Liver (tissue), 9 donors: ENCODE results near the gene TMEM168. TPM values are rescaled to one million over a fixed set of nuclear protein-coding genes. Genes with fewer than 3 reads are reported as not detected.
"Not testable (repeated sequence)": the region's sequence is repeated elsewhere in the genome, so short reads cannot be mapped to it uniquely, and the experiment has no call there.

Experiments
- DNase-seq: peaks from one replicate; pipeline ENCODE4 v3.0.0-alpha.2; 2017; ENCODE audit warnings: low spot score
- H3K27ac ChIP-seq, 2 donors: one replicate each; pipeline ENCODE4 v1.7.0; 2013; ENCODE audit warnings: inconsistent platforms in 2 of 2, low read length in 2 of 2, control low read depth in 1 of 2, low read depth in 1 of 2, mild to moderate bottlenecking in 1 of 2
- H3K27me3 ChIP-seq, 4 donors: one replicate each; pipeline versions ENCODE4 v1.6.1 to v1.7.0; 2013; ENCODE audit warnings: low read length in 3 of 4, inconsistent platforms in 1 of 4, mild to moderate bottlenecking in 1 of 4, moderate library complexity in 1 of 4; ENCODE audit not compliant: control insufficient read depth in 4 of 4, insufficient read depth in 4 of 4
- H3K36me3 ChIP-seq, 4 donors: one replicate each; pipeline versions ENCODE4 v1.6.1 to v1.7.0; 2013; ENCODE audit warnings: low read length in 3 of 4, mild to moderate bottlenecking in 3 of 4, low read depth in 1 of 4, moderate library complexity in 1 of 4; ENCODE audit not compliant: control insufficient read depth in 4 of 4, insufficient read depth in 3 of 4
- H3K4me1 ChIP-seq, 4 donors: one replicate each; pipeline versions ENCODE4 v1.6.1 to v1.7.0; 2013; ENCODE audit warnings: low read length in 3 of 4, mild to moderate bottlenecking in 3 of 4, moderate library complexity in 1 of 4; ENCODE audit not compliant: control insufficient read depth in 4 of 4, insufficient read depth in 4 of 4
- H3K4me3 ChIP-seq, 3 donors: one replicate each; pipeline versions ENCODE4 v1.6.1 to v1.7.0; 2013; ENCODE audit warnings: low read length in 3 of 3, control low read depth in 1 of 3, low read depth in 1 of 3, mild to moderate bottlenecking in 1 of 3
- H3K9ac ChIP-seq, 2 donors: one replicate each; pipeline ENCODE4 v1.7.0; 2013; ENCODE audit warnings: low read length in 2 of 2, mild to moderate bottlenecking in 2 of 2, moderate library complexity in 2 of 2, control low read depth in 1 of 2, low read depth in 1 of 2
- H3K9me3 ChIP-seq, 4 donors: one replicate each; pipeline versions ENCODE4 v1.6.1 to v1.7.0; 2013; ENCODE audit warnings: low read length in 3 of 4; ENCODE audit not compliant: control insufficient read depth in 4 of 4
- EGR1 ChIP-seq, 2 donors: IDR thresholded peaks; 2 replicates each; pipeline ENCODE4 v1.6.1; 2016 to 2018; ENCODE audit warnings: antibody characterized with exemption in 2 of 2, low read depth in 2 of 2
- FOXA1 ChIP-seq: IDR thresholded peaks from 2 replicates; pipeline ENCODE4 v1.6.1; 2016; ENCODE audit warnings: antibody characterized with exemption
- FOXA2 ChIP-seq: IDR thresholded peaks from 2 replicates; pipeline ENCODE4 v1.6.1; 2016; ENCODE audit warnings: antibody characterized with exemption
- GABPA ChIP-seq, 2 donors: IDR thresholded peaks in 1 of 2; conservative IDR thresholded peaks in 1 of 2; 2 replicates each; pipeline ENCODE4 v1.6.1; 2016; ENCODE audit warnings: antibody characterized with exemption in 2 of 2, mild to moderate bottlenecking in 1 of 2, moderate library complexity in 1 of 2
- HNF4A ChIP-seq, 2 donors: conservative IDR thresholded peaks; 2 replicates each; pipeline ENCODE4 v1.6.1; 2016; ENCODE audit warnings: antibody characterized with exemption in 2 of 2, mild to moderate bottlenecking in 2 of 2
- HNF4G ChIP-seq: IDR thresholded peaks from 2 replicates; pipeline ENCODE4 v1.6.1; 2016; ENCODE audit warnings: antibody characterized with exemption
- JUND ChIP-seq, 2 donors: IDR thresholded peaks; 2 replicates each; pipeline ENCODE4 v1.6.1; 2016; ENCODE audit warnings: antibody characterized with exemption in 2 of 2
- NR2F2 ChIP-seq: IDR thresholded peaks from 2 replicates; pipeline ENCODE4 v1.6.1; 2016; ENCODE audit warnings: antibody characterized with exemption
- RAD21 ChIP-seq, 2 donors: IDR thresholded peaks; 2 replicates each; pipeline ENCODE4 v1.6.1; 2016; ENCODE audit warnings: antibody characterized with exemption in 2 of 2, mild to moderate bottlenecking in 2 of 2
- RXRA ChIP-seq, 2 donors: IDR thresholded peaks; 2 replicates each; pipeline ENCODE4 v1.6.1; 2017 to 2018; ENCODE audit warnings: antibody characterized with exemption in 2 of 2, mild to moderate bottlenecking in 1 of 2
- SP1 ChIP-seq: IDR thresholded peaks from 2 replicates; pipeline ENCODE4 v1.6.1; 2018; ENCODE audit warnings: antibody characterized with exemption, mild to moderate bottlenecking
- TAF1 ChIP-seq: conservative IDR thresholded peaks from 2 replicates; pipeline ENCODE4 v1.6.1; 2016; ENCODE audit warnings: antibody characterized with exemption, mild to moderate bottlenecking
- YY1 ChIP-seq: IDR thresholded peaks from 2 replicates; pipeline ENCODE4 v1.6.1; 2016; ENCODE audit warnings: antibody characterized with exemption, mild to moderate bottlenecking
- WGBS: extraction: QIAGEN DNeasy Blood & Tissue Kit; methylation state at CpG from one replicate; pipeline ENCODE4 v1.1.7; 2013; 5-methylcytosine and 5-hydroxymethylcytosine counted together
- polyA plus RNA-seq, 2 donors: library from polyadenylated mRNA; stranded (reverse) in 1 of 2; unstranded in 1 of 2; fragments of 200-250 nt in 1 of 2; fragments of >200 nt in 1 of 2; fragmentation: Nextera tagmentation in 1 of 2; extraction: Ambion mirVana in 1 of 2; gene quantifications; one replicate each; pipeline versions ENCODE4 v1.2.1 to v1.2.3, GENCODE V29; 2013 to 2015
- total RNA-seq, 2 donors: library from RNA; depleted of rRNA; stranded (reverse); fragments of >200 nt; gene quantifications; one replicate each; pipeline ENCODE4 v1.2.3, GENCODE V29; 2014
- TF ChIP-seq, protein P1 (sequence below): IDR thresholded peaks from 2 replicates; pipeline ENCODE4 v1.6.1; 2016; ENCODE audit warnings: antibody characterized with exemption
- TF ChIP-seq, protein P2 (sequence below): IDR thresholded peaks from 2 replicates; pipeline ENCODE4 v1.6.1; 2016; ENCODE audit warnings: antibody characterized with exemption
- TF ChIP-seq, protein P3 (sequence below): IDR thresholded peaks from 2 replicates; pipeline ENCODE4 v1.6.1; 2016; ENCODE audit warnings: antibody characterized with exemption
- TF ChIP-seq, protein P4 (sequence below): fragments of 150-350 bp; IDR thresholded peaks from 2 replicates; pipeline ENCODE4 v1.5.1; 2017; ENCODE audit warnings: improper control_type of control experiment, low read depth, low read length; ENCODE audit not compliant: missing input control
- TF ChIP-seq, protein P5 (sequence below): IDR thresholded peaks from 2 replicates; pipeline ENCODE4 v1.6.1; 2016; ENCODE audit warnings: antibody characterized with exemption, mild to moderate bottlenecking
- donor health status: healthy.
- donor health status: healthy.
- donor health status: healthy.
- donor health status: healthy.
- donor health status: healthy.

The TMEM168 gene
- total and polyA plus RNA-seq, 4 donors, result 4.6 to 16.8 (median 7.7) TPM

DNA sequence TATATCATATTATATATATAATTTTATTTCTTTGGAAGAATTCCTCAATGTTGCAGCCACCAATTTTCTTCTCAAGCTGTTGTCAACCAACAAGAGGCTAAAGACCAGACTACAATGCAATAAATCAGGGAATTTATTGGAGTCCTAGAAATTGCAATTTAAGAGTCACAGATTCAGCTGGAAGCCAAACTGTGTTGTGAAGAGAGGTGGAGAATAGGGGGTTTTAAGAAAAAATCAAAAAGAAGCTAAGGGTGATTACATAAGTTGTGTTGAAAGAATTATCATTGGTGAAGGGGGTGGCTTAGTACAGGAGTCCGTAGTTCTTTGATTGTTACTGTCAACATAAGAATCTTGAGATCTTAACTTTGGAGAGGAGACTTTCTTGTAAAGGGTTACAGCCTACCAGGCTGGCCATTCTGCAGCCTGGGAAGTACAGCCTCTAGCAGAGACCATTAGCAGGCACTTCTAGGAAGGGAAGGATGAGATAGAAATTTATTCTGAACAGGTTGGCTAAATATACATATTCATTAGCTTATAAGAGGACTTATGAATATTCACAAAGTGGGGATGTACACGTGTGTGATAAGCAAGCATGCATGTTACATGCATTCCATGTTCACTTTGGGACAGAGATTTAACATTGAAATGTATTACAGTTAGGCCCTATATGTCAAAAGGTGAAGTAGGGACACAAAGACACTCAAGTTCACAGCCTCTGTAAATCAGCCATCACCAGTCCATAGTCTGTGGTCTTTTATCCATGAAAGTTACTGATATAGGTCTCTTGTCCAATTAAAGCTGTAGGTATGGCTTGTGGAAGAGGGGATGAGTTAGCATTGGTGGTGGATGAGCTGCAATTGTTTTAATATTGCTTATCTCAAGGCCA, 8.3 kb upstream of the TMEM168 start:
- DNase-seq, result no peak
- Histone ChIP-seq H3K9ac (no peak overlapping the region), H3K9me3 (no peaks in the 10 kb centered on the region), H3K27ac (no peak overlapping the region), H3K4me3 (no peak overlapping the region), H3K4me1 (no peaks in the 10 kb centered on the region), H3K36me3 (no peaks in the 10 kb centered on the region), H3K27me3 (no peaks in the 10 kb centered on the region)
- TF ChIP-seq, protein P1, sequence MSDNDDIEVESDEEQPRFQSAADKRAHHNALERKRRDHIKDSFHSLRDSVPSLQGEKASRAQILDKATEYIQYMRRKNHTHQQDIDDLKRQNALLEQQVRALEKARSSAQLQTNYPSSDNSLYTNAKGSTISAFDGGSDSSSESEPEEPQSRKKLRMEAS, result no peak
- TF ChIP-seq JUND (IDR thresholded peaks at IDR 0.05) (no peak), YY1 (no peak), TAF1 (no peak), HNF4A (conservative IDR thresholded peaks at IDR 0.05) (no peak), EGR1 (IDR thresholded peaks at IDR 0.05; ENCODE audit: low read depth in 2 of 2) (no peak), SP1 (no peak), FOXA1 (no peak)
- 59% methylated on average over 2 of the region's 2 CpGs for WGBS

DNA sequence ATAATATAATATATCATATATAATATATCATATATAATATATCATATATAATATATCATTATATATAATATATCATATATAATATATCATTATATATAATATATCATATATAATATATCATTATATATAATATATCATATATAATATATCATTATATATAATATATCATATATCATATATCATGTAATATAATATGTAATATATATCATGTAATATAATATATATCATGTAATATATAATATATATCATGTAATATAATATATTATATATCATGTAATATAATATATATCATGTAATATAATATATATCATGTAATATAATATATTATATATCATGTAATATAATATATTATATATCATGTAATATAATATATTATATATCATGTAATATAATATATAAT, 6.4 kb upstream of the TMEM168 start:
- H3K9me3 ChIP-seq, H3K4me3 ChIP-seq, H3K9ac ChIP-seq, H3K36me3 ChIP-seq, H3K27me3 ChIP-seq, H3K4me1 ChIP-seq, H3K27ac ChIP-seq, DNase-seq: not testable (repeated sequence)

DNA sequence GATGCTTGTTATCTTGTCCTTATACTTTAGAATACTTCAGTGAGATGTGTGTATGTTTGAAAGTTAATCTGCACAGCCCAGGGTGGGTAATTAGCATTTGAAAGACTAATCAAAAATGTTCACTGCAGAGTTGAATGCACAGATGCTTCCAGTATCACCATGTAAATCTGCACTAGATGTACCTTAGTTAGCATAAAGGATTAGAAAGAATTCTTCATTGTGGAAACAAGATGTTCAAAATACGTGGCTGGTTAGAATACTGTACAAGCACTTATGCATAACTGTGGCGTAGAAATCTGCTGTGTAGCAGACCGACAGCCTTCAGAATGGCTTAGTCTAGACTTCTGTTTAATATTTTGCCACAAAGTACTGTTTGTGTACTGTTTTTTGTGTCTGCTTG, 2.2 kb upstream of the TMEM168 start:
- Histone ChIP-seq H3K4me3 (no peak overlapping the region), H3K9ac (no peak overlapping the region), H3K4me1 (peaks cover 5 to 11% (median 9%) of the 10 kb centered on the region in 4 donors), H3K36me3 (no peaks in the 10 kb centered on the region), H3K27me3 (no peaks in the 10 kb centered on the region), H3K27ac (no peak overlapping the region), H3K9me3 (no peaks in the 10 kb centered on the region)
- TF ChIP-seq, protein P2, sequence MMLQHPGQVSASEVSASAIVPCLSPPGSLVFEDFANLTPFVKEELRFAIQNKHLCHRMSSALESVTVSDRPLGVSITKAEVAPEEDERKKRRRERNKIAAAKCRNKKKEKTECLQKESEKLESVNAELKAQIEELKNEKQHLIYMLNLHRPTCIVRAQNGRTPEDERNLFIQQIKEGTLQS, result no peak
- TF ChIP-seq, protein P3, sequence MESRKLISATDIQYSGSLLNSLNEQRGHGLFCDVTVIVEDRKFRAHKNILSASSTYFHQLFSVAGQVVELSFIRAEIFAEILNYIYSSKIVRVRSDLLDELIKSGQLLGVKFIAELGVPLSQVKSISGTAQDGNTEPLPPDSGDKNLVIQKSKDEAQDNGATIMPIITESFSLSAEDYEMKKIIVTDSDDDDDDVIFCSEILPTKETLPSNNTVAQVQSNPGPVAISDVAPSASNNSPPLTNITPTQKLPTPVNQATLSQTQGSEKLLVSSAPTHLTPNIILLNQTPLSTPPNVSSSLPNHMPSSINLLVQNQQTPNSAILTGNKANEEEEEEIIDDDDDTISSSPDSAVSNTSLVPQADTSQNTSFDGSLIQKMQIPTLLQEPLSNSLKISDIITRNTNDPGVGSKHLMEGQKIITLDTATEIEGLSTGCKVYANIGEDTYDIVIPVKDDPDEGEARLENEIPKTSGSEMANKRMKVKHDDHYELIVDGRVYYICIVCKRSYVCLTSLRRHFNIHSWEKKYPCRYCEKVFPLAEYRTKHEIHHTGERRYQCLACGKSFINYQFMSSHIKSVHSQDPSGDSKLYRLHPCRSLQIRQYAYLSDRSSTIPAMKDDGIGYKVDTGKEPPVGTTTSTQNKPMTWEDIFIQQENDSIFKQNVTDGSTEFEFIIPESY, result no peak
- TF ChIP-seq TAF1 (no peak), JUND (IDR thresholded peaks at IDR 0.05) (no peak), HNF4A (conservative IDR thresholded peaks at IDR 0.05) (no peak), SP1 (no peak), RAD21 (IDR thresholded peaks at IDR 0.05) (no peak), NR2F2 (no peak), FOXA2 (no peak), FOXA1 (no peak), YY1 (no peak), HNF4G (no peak), RXRA (IDR thresholded peaks at IDR 0.05) (no peak), EGR1 (IDR thresholded peaks at IDR 0.05; ENCODE audit: low read depth in 2 of 2) (no peak), GABPA (IDR thresholded peaks at IDR 0.05 in 1 of 2, conservative IDR thresholded peaks at IDR 0.05 in 1 of 2) (no peak)
- TF ChIP-seq, protein P4, sequence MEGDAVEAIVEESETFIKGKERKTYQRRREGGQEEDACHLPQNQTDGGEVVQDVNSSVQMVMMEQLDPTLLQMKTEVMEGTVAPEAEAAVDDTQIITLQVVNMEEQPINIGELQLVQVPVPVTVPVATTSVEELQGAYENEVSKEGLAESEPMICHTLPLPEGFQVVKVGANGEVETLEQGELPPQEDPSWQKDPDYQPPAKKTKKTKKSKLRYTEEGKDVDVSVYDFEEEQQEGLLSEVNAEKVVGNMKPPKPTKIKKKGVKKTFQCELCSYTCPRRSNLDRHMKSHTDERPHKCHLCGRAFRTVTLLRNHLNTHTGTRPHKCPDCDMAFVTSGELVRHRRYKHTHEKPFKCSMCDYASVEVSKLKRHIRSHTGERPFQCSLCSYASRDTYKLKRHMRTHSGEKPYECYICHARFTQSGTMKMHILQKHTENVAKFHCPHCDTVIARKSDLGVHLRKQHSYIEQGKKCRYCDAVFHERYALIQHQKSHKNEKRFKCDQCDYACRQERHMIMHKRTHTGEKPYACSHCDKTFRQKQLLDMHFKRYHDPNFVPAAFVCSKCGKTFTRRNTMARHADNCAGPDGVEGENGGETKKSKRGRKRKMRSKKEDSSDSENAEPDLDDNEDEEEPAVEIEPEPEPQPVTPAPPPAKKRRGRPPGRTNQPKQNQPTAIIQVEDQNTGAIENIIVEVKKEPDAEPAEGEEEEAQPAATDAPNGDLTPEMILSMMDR, result no peak
- TF ChIP-seq, protein P5, sequence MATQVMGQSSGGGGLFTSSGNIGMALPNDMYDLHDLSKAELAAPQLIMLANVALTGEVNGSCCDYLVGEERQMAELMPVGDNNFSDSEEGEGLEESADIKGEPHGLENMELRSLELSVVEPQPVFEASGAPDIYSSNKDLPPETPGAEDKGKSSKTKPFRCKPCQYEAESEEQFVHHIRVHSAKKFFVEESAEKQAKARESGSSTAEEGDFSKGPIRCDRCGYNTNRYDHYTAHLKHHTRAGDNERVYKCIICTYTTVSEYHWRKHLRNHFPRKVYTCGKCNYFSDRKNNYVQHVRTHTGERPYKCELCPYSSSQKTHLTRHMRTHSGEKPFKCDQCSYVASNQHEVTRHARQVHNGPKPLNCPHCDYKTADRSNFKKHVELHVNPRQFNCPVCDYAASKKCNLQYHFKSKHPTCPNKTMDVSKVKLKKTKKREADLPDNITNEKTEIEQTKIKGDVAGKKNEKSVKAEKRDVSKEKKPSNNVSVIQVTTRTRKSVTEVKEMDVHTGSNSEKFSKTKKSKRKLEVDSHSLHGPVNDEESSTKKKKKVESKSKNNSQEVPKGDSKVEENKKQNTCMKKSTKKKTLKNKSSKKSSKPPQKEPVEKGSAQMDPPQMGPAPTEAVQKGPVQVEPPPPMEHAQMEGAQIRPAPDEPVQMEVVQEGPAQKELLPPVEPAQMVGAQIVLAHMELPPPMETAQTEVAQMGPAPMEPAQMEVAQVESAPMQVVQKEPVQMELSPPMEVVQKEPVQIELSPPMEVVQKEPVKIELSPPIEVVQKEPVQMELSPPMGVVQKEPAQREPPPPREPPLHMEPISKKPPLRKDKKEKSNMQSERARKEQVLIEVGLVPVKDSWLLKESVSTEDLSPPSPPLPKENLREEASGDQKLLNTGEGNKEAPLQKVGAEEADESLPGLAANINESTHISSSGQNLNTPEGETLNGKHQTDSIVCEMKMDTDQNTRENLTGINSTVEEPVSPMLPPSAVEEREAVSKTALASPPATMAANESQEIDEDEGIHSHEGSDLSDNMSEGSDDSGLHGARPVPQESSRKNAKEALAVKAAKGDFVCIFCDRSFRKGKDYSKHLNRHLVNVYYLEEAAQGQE, result no peak
- TF ChIP-seq, protein P1, result no peak
- WGBS, result 92% methylated on average over 3 of the region's 3 CpGs
- no peak for DNase-seq
